Neural cell (in vitro differentiated cells): ENCODE data around the gene ZNF326. TPM values are rescaled to one million over a fixed set of nuclear protein-coding genes. Genes with fewer than 3 reads are reported as not detected.

Source experiments
- H2AFZ ChIP-seq: fragments of 200-600, 300-800 bp; sonication (generic), shearing (Covaris generic); 2 replicates; pipeline ENCODE4 v1.6.0; 2014; ENCODE audit warnings: low read depth, mild to moderate bottlenecking, antibody characterized with exemption, low read length, moderate library complexity
- H3F3A ChIP-seq: fragments of 200-600 bp; shearing (Covaris generic); 2 replicates; pipeline ENCODE4 v1.6.1; 2016; ENCODE audit warnings: mild to moderate bottlenecking, moderate library complexity, mixed read lengths, antibody characterized with exemption, low read length; ENCODE audit not compliant: insufficient read depth, poor library complexity, severe bottlenecking
- H3K27ac ChIP-seq: fragments of 200-600, 300-800 bp; sonication (generic), shearing (Covaris generic); 2 replicates; pipeline ENCODE4 v1.5.1; 2014; ENCODE audit warnings: mild to moderate bottlenecking, low read length, moderate library complexity
- H3K27me3 ChIP-seq: fragments of 300-800, 200-600 bp; sonication (generic), shearing (Covaris generic); 2 replicates; pipeline ENCODE4 v1.6.0; 2014; ENCODE audit warnings: mild to moderate bottlenecking, low read depth, low read length, moderate library complexity; ENCODE audit not compliant: insufficient read depth
- H3K36me3 ChIP-seq: fragments of 300-800, 200-600 bp; sonication (generic), shearing (Covaris generic); 2 replicates; pipeline ENCODE4 v1.5.1; 2014; ENCODE audit warnings: mild to moderate bottlenecking, antibody characterized with exemption, low read length, moderate library complexity; ENCODE audit not compliant: insufficient read depth
- H3K4me2 ChIP-seq: fragments of 300-800, 200-600 bp; sonication (generic), shearing (Covaris generic); 2 replicates; pipeline ENCODE4 v1.6.0; 2014; ENCODE audit warnings: mild to moderate bottlenecking, low read length
- H3K4me3 ChIP-seq: fragments of 300-800, 200-600 bp; sonication (generic), shearing (Covaris generic); 2 replicates; pipeline ENCODE4 v1.5.1; 2014; ENCODE audit warnings: mild to moderate bottlenecking, low read length, moderate library complexity
- H3K79me2 ChIP-seq: fragments of 200-600 bp; shearing (Covaris generic); replicated peaks from 2 replicates; pipeline ENCODE4 v1.6.0; 2014; ENCODE audit warnings: mild to moderate bottlenecking, low read length, moderate library complexity; ENCODE audit not compliant: insufficient read depth
- H3K9ac ChIP-seq: fragments of 300-800, 200-600 bp; sonication (generic), shearing (Covaris generic); 2 replicates; pipeline ENCODE4 v1.6.1; 2016; ENCODE audit warnings: mild to moderate bottlenecking, low read length, mixed read lengths
- H3K9me2 ChIP-seq: fragments of 200-600 bp; shearing (Covaris generic); 2 replicates; pipeline ENCODE4 v1.6.1; 2016; ENCODE audit warnings: mild to moderate bottlenecking, low read length, mixed read lengths; ENCODE audit not compliant: insufficient read depth
- H3K9me3 ChIP-seq: fragments of 200-600, 300-800 bp; sonication (generic), shearing (Covaris generic); 2 replicates; pipeline ENCODE4 v1.6.1; 2016; ENCODE audit warnings: mild to moderate bottlenecking, mixed run types, low read length, moderate library complexity, mixed read lengths
- H4K20me1 ChIP-seq: fragments of 200-600 bp; shearing (Covaris generic); 2 replicates; pipeline ENCODE4 v1.6.1; 2016; ENCODE audit warnings: mild to moderate bottlenecking, mixed run types; ENCODE audit not compliant: insufficient read depth
- EP300 ChIP-seq: fragments of 450-650 bp; conservative IDR thresholded peaks from 2 replicates; pipeline ENCODE4 v1.6.1; 2014; ENCODE audit warnings: antibody characterized with exemption, mild to moderate bottlenecking, moderate library complexity; ENCODE audit not compliant: poor library complexity, severe bottlenecking
- EZH2 ChIP-seq: fragments of 200-600, 300-800 bp; shearing (Covaris generic), sonication (generic); IDR thresholded peaks from 2 replicates; pipeline ENCODE4 v1.6.1; 2014; ENCODE audit warnings: antibody characterized with exemption, low read length, borderline replicate concordance, mild to moderate bottlenecking; ENCODE audit not compliant: insufficient read depth, poor library complexity, severe bottlenecking
- MXI1 ChIP-seq: fragments of 450-650 bp; conservative IDR thresholded peaks from 2 replicates; pipeline ENCODE4 v1.6.1; 2014; ENCODE audit warnings: antibody characterized with exemption, mild to moderate bottlenecking; ENCODE audit not compliant: poor library complexity, severe bottlenecking
- POLR2AphosphoS5 ChIP-seq: IDR thresholded peaks from 2 replicates; pipeline ENCODE4 v1.6.1; 2012
- RAD21 ChIP-seq: fragments of 450-650 bp; conservative IDR thresholded peaks from 2 replicates; pipeline ENCODE4 v1.6.1; 2014; ENCODE audit warnings: antibody characterized with exemption, mild to moderate bottlenecking, moderate library complexity
- SMC3 ChIP-seq: fragments of 450-650 bp; conservative IDR thresholded peaks from 2 replicates; pipeline ENCODE4 v1.6.1; 2014; ENCODE audit warnings: antibody characterized with exemption, mild to moderate bottlenecking, moderate library complexity; ENCODE audit not compliant: poor library complexity
- TAF1 ChIP-seq: IDR thresholded peaks from 2 replicates; pipeline ENCODE4 v1.6.1; 2012; ENCODE audit warnings: low read depth
- polyA plus RNA-seq: library from polyadenylated mRNA; depleted of rRNA; stranded (reverse); fragments of >200 nt; gene quantifications from 2 replicates; pipeline ENCODE4 v1.2.3, GENCODE V29; 2014
- TF ChIP-seq, protein P1 (sequence below): fragments of 450-650 bp; IDR thresholded peaks from 2 replicates; pipeline ENCODE4 v1.5.1; 2014; ENCODE audit warnings: antibody characterized with exemption, mild to moderate bottlenecking, moderate library complexity; ENCODE audit not compliant: poor library complexity, severe bottlenecking
- TF ChIP-seq, protein P2 (sequence below): IDR thresholded peaks from 2 replicates; pipeline ENCODE4 v1.6.1; 2012; ENCODE audit warnings: borderline replicate concordance

ZNF326 gene
- polyA plus RNA-seq, 1 donor from 2014 or later: 65.0 TPM

DNA sequence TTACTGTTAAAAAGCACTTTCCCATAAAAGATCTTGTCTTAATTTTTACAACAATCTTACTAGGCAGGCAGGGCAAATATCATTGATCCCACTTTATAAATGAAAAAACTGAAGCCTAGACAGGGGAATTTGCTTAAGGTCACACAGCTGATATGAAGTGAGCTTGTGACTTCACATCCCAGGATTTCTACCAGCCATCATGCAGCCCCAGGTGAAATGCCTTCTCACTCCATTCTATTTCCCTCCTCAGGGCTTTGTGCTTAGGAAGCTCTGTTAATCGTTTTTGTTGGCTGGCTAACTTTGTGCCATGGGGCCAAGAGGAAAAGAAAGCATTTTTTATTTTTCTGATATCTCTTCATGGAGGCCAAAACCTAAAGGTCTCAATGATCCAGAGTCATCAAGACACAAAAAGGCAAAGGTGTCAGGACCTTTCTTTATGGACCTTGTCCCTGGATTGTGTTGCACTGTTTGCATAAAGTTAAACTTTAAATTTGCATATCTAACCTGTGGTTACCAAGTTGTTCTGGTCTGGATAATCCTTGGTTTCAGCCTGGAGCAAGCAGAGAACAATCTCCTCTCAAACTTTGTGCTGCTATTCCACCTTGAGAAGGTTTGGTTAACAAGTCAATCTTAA is 44.8 kb upstream of the ZNF326 start:
- Histone ChIP-seq H3K36me3 (no peaks in the 10 kb centered on the region), H3K4me2 (no peak overlapping the region)

DNA sequence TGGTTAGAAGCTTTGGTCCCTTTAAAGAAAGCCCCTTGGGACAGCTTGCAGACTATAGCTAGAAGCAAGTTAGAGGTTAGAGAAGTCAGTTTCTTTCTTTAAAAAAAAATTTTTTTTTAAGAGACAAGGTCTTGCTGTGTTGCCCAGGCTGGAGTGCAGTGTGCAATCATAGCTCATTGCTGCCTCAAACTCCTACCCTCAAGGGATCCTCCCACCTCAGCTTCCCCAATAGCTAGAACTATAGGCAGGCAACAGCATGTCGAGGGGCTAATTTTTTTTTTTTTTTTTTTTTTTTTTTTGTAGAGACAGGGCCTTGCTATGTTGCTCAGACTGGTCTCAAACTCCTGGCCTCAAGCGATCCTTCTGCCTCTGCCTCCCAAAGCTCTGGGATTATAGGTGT is 44.2 kb upstream of the ZNF326 start:
- no peak overlapping the region for H3K4me2 ChIP-seq
- no peaks in the 10 kb centered on the region for H3K79me2 ChIP-seq
- no peak overlapping the region for H2AFZ ChIP-seq
- TF ChIP-seq SMC3: no peak
- no peak for TF ChIP-seq EP300
- TF ChIP-seq, protein P1, sequence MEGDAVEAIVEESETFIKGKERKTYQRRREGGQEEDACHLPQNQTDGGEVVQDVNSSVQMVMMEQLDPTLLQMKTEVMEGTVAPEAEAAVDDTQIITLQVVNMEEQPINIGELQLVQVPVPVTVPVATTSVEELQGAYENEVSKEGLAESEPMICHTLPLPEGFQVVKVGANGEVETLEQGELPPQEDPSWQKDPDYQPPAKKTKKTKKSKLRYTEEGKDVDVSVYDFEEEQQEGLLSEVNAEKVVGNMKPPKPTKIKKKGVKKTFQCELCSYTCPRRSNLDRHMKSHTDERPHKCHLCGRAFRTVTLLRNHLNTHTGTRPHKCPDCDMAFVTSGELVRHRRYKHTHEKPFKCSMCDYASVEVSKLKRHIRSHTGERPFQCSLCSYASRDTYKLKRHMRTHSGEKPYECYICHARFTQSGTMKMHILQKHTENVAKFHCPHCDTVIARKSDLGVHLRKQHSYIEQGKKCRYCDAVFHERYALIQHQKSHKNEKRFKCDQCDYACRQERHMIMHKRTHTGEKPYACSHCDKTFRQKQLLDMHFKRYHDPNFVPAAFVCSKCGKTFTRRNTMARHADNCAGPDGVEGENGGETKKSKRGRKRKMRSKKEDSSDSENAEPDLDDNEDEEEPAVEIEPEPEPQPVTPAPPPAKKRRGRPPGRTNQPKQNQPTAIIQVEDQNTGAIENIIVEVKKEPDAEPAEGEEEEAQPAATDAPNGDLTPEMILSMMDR: no peak
- no peak for TF ChIP-seq MXI1
- TF ChIP-seq RAD21: no peak
- TF ChIP-seq EZH2: no peak
- TF ChIP-seq, protein P2, sequence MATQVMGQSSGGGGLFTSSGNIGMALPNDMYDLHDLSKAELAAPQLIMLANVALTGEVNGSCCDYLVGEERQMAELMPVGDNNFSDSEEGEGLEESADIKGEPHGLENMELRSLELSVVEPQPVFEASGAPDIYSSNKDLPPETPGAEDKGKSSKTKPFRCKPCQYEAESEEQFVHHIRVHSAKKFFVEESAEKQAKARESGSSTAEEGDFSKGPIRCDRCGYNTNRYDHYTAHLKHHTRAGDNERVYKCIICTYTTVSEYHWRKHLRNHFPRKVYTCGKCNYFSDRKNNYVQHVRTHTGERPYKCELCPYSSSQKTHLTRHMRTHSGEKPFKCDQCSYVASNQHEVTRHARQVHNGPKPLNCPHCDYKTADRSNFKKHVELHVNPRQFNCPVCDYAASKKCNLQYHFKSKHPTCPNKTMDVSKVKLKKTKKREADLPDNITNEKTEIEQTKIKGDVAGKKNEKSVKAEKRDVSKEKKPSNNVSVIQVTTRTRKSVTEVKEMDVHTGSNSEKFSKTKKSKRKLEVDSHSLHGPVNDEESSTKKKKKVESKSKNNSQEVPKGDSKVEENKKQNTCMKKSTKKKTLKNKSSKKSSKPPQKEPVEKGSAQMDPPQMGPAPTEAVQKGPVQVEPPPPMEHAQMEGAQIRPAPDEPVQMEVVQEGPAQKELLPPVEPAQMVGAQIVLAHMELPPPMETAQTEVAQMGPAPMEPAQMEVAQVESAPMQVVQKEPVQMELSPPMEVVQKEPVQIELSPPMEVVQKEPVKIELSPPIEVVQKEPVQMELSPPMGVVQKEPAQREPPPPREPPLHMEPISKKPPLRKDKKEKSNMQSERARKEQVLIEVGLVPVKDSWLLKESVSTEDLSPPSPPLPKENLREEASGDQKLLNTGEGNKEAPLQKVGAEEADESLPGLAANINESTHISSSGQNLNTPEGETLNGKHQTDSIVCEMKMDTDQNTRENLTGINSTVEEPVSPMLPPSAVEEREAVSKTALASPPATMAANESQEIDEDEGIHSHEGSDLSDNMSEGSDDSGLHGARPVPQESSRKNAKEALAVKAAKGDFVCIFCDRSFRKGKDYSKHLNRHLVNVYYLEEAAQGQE: no peak
- no peak for TF ChIP-seq POLR2AphosphoS5
- TF ChIP-seq TAF1: no peak
- no peak overlapping the region for H3K4me3 ChIP-seq
- no peaks in the 10 kb centered on the region for H3K9me2 ChIP-seq
- H4K20me1 ChIP-seq: no peaks in the 10 kb centered on the region
- no peaks in the 10 kb centered on the region for H3K27me3 ChIP-seq
- no peak overlapping the region for H3K27ac ChIP-seq
- no peak overlapping the region for H3K9ac ChIP-seq
- no peaks in the 10 kb centered on the region for H3K9me3 ChIP-seq
- no peaks in the 10 kb centered on the region for H3K36me3 ChIP-seq
- no peaks in the 10 kb centered on the region for H3F3A ChIP-seq

More for the DNA sequence above, 44.8 kb upstream of the ZNF326 start:
- H2AFZ ChIP-seq: no peak overlapping the region
- no peak overlapping the region for H3K27ac ChIP-seq
- H4K20me1 ChIP-seq: no peaks in the 10 kb centered on the region
- TF ChIP-seq, protein P1: no peak
- TF ChIP-seq POLR2AphosphoS5: no peak
- TF ChIP-seq SMC3: no peak
- no peak for TF ChIP-seq EZH2
- TF ChIP-seq RAD21: no peak
- no peak for TF ChIP-seq TAF1
- no peaks in the 10 kb centered on the region for H3F3A ChIP-seq
- no peaks in the 10 kb centered on the region for H3K79me2 ChIP-seq
- H3K9me3 ChIP-seq: no peaks in the 10 kb centered on the region
- H3K9ac ChIP-seq: no peak overlapping the region
- H3K9me2 ChIP-seq: no peaks in the 10 kb centered on the region
- no peak overlapping the region for H3K4me3 ChIP-seq
- no peaks in the 10 kb centered on the region for H3K27me3 ChIP-seq
